Stimulated activated CD8-positive, alpha-beta memory T cell treated with anti-CD3 and anti-CD28 coated beads, Interleukin-4, amount 100 ng/mL, for 1 hour (primary cell): ENCODE data around the gene CACFD1.

Experiments
- DNase-seq, 2 donors: peaks; one replicate each; pipeline ENCODE4 v3.0.0-alpha.2; 2020; ENCODE audit warnings: low read depth in 2 of 2, low spot score in 1 of 2

CACFD1 gene

DNA sequence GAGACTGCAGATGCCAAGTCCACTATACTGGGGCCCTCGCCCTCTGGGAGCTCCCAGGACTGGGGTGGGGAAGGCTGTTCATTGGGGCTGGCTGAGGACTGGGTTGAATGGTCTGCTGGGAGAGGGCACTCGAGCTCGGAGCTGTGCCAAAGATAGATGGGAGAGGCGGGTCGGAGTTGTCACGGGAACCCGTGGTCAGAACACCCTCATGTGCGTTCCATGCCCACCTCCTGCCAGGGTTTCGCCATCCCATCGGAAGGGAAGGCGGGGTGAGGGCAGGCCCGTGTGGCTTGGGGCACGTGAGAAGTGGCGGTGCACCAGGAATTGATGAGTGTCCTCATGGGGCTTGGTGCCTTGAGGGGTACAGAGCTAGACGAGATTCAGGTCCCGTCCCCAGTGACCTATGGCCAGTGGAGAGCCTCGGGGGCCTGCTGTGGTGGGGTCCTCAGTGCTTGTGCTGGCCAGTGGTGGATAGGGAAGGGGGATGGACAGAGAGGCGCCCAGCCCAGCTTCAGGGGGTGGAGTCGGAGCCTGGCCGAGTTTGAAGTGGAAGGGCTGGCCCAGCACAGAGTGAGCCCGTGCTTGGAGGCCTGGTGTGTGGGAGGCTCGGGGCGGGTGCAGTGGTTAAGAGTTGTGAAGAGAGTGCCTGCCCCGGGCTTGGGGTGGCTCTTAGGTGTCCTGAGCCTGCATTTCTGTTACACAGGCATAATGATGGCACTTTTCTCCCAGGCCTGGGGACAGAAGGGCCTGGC, 4.3 kb downstream of the CACFD1 start:
- no peak for DNase-seq

GRCh38 chr9:133464638-133465037, 4.9 kb downstream of the CACFD1 start:
- no peak for DNase-seq

GRCh38 chr9:133465984-133466383, 6.2 kb downstream of the CACFD1 start:
- DNase-seq = no peak

GRCh38 chr9:133467101-133467500, 7.3 kb downstream of the CACFD1 start:
- no peak for DNase-seq

DNA sequence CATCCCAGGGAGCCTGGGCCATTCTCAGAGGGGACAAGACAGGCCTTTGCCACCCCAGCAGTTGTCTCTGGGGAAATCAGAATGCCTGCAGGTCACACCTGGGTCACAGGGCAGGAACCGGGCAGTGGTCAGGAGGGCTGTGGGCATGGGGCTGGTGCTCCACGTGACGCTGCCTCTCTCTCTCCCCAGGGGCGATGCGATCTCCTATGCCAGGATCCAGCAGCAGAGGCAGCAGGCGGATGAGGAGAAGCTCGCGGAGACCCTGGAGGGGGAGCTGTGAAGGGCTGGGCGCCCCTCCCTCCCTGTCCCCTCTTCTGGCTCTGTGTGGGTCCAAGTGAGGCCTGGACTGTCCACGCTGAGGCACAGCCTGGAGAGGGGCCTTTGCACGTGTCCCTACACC, 8.6 kb downstream of the CACFD1 start:
- no peak for DNase-seq

DNA sequence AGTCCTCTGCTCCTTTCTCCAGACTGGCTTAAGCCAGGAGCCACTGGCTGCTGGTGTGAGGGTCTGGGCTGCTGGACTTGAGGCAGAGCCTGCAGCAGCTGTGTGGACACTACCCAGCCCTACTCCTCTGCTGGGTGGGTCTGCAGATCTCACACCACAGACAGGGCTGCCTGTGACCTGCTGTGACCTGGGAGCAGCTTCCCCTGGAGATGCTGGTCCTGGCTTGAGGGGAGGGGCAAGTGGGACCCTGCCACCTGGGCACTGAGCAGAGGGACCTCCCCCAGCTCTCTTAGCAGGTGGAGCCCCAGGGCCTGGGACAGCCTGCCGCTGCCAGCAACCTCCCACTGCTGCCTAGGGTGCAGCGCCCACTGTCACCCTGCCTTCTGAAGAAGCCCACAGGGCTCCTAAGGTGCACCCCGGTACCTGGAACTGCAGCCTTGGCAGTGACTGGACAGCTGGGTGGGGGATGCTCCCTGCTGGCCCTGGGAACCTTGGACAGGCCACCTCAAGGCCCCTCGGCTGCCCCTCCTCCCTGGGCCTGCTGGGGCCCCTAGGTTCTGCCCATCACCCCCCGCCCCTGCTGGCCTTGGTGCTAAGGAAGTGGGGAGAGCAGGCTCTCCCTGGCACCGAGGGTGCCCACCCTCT, 9.1 kb downstream of the CACFD1 start:
- no peak for DNase-seq

DNA sequence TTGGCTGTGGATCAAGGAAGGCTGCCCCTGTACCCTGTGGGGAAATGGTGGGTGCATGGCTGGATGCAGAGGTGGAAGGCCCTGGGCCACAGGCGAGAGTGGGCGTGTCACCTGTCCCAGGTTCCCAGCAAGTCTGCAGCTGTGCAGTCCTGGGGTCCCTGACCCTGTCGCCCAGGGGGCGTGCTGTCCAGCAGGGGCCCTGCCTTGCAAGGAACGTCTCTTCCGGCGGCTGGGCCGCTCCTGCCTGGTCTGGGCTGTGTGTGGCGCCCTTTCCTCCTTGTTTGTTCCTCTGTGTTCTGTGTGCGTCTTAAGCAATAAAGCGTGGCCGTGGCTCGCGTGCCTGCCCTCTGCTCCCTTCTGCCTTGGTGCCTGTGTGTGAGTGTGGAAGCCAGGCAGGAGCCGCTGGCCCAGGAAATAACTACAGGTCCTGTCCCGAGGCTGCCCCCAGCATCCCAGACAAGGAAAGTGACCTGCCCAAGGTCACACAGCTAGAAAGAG, 10.7 kb downstream of the CACFD1 start:
- DNase-seq = no peak

DNA sequence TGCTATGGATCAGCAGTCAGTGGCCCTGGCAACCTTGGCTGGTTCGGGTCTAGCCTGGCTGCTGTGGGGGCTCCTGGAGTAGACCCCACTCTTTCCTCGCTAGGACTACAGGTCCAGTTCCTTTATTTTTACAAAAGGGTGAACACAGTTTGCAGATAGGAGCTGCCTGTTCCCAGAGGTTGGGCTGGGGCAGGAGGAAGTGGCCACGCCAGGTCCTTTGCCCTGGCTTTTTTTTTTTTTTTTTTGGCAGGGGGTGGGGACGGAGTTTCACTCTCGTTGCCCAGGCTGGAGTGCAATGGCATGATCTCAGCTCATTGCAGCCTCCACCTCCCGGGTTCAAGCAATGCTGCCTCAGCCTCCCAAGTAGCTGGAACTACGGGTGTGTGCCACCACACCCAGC, 11.2 kb downstream of the CACFD1 start:
- DNase-seq = no peak

GRCh38 chr9:133471551-133472276, 11.9 kb downstream of the CACFD1 start:
- no peak for DNase-seq

DNA sequence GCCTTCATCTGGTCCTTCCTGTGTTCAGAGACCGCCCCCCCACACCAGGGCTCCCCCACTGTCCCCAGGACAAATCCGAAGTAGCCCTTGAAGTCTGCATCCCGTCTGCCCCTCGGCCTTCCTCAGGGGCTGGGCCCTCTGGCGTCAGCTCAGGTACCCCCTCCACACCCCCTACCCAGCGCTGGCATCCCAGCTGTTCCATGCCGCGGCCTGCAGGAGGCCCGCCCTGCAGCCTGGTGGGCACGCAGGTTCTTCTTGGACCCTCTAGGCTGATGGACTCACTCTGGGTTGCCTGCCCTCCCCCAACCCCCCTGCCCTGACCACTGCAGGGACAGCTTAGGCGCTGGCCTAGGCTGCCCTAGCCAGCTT, 12.5 kb downstream of the CACFD1 start:
- DNase-seq = no peak

GRCh38 chr9:133472753-133473378, 13.1 kb downstream of the CACFD1 start:
- no peak for DNase-seq

DNA sequence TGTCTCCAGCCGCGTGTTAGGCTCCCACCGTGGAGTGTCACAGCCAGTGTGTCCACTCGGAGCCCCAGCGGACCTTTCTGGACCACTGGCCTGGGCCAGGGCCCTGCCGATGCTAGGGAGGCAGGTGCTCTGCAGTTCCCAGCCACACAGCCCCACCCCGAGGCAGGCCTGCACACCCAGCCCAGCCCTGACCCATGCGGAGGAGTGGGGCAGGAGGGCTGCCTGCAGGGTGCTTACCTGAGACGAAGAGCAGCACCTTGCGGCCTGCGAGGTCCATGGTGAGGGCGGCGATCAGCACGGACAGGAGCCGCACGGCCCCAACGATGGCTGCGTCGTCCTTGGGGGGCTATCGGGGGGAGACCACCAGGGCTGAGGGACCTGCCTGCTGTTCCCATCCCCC, 14.0 kb downstream of the CACFD1 start:
- DNase-seq = no peak

DNA sequence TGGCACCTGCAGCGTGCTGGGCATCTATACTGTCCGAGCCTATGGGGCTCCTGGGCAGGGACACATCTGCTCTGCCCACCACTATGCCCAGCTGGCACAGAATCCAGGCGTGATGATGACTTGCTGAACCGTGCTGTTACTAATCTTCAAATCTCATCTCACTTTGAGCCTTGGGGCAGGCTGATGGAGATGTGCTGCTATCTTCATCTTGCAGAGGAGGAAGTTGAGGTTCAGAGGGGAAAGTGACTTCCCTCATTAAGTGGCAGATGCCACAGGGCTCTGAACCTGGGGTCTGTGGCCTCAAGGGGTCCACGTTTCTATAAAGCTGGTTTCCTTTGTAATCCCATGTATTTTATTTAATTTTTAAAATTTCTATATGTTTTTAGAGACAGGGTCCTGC, 14.4 kb downstream of the CACFD1 start:
- no peak for DNase-seq

GRCh38 chr9:133474853-133475252, 15.1 kb downstream of the CACFD1 start:
- no peak for DNase-seq

DNA sequence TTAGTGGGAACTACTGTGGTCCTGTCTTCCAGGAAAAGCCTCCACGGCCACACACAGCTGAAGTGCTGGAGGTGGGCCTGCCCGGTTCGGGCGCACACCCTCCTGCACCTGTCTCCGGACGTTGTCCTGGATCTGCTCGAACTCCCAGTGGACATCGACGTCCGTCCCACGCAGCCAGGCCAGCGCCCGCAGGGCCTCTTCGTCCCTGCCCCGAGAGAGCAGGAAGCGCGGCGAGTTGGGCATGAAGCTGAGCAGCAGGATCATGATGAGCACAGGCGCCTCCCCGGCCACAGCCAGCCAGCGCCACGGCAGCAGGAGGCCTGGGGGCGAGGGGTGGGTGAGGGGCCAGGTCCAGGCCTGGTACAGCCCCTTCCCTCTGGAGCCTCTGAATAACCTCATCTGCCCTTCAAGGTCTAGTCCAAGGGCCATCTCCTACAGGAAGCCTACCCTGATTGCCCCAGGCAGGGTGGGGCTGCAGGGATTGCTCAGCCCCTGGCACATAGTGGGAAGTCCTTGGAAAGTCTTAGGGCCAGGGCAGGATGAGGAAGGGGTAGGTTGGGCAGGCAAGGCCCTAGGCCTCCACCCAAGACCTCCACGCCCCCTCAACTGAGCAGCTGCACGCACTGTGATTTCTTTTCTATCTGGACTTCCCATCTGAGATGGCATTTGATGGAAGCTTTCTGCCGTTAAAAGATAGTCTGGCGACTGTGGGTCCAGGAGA, 15.7 kb downstream of the CACFD1 start:
- no peak for DNase-seq

DNA sequence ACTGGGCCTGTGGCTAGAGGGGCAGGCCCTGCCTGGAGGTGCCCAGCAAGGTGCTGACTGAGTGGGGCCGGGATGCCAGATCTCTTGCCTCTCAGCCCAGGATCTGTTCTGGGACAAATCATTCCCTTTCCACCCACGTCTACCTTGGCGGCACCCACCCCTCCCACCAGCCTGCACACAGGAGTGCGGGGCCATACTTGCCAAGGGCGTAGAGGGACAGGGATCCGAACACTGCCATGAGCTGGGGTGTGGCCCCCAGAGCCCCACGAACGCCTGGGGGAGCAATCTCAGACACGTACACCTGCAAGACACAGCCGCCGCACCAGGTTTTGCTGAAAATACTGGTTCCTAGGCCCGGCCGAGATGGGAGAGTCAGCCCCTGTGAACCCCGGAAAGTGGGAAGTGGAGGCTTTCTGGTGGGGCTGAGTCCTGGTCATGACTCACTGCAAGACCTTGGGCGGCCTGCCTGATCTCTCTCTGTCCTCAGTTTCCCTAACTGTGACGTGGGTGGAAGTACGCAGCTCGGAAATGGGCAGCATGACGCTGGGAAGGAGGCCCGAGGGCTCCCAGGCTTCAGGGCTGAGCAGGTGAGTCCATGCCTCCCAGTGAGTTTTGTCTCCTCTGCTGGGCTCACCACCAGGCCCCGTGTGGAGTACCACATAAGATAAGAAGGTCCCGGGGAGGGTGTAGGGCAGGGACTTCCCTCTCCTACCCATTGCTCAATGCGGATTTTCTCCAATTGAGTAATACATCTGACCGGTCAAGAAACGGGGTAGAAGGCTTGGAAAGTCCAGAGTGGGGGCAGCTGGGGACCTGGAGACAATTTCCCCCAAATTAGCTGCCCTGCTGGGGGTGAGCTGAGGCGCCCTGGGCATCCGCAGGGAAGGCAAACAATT, 16.5 kb downstream of the CACFD1 start:
- no peak for DNase-seq

GRCh38 chr9:133476941-133477340, 17.2 kb downstream of the CACFD1 start:
- no peak for DNase-seq

DNA sequence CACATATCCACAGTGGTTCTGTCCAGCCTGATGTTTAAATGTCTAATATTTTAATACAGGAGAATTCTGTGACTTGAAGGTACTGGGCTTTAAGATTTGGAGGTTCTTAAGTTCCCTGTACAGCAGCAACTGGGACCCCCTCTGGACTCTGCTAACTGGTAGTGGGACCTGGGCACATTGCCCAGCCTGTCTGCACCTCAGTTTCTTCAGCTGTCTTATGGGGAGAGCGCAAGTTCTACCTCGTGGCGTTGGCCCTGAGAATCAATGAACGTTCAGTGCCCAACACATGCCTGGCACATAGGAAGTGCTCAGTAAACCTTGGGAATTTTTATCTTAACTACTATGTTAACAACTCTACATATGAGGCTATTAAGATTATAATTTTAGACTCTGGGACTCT, 17.7 kb downstream of the CACFD1 start:
- no peak for DNase-seq

DNA sequence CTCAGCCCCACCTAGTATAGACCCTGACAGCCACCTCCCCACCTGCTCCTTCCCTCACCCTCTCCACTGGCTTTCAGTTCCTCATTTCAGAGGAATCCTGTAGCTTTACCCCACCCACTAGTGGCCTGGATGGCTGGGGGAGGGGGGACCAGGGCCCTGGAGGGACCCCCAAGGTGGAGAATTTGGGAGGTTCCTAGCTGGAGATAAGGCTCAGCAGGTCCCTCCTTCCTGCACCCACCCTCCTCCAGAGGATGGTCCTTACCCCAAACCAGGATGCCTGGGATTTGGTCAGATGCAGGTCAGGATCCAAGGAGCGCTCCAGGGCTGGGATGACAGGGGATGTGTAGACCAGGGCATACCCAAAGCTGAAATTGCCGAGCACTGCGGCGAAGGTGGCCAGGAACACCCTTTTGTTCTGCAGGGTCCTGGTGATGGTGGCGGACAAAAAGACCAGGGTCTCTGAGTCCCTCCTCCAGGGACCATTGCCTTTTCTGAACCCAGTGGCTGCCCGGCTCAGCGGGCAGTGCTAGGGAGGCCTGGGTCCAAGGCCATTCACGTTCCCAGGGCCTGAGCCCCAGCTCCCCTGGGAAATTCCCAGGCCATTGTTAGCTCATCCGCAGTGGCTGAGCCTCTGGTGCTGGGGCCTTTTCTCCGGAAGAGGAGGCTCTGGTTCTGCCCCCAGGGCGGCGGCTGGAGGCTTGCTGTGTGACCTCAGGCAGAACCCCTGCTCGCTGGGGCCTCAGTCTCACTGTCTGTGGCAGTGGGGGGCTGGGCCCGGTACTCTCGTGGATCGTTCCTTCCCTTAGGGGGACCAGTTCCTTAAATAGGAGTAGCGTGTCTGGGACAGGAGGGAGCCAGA, 18.4 kb downstream of the CACFD1 start:
- DNase-seq = no peak
